Activated CD8-positive, alpha-beta memory T cell treated with anti-CD3 and anti-CD28 coated beads, Interleukin-2, amount 50 U/mL, for 48 hours (primary cell): ENCODE results near the gene TROAP.
"Not testable (repeated sequence)": the region's sequence is repeated elsewhere in the genome, so short reads cannot be mapped to it uniquely, and the experiment has no call there.

Experiments
- DNase-seq: peaks from one replicate; pipeline ENCODE4 v3.0.0-alpha.2; 2020

The TROAP gene

GRCh38 chr12:49295082-49295936 lies 27.7 kb upstream of the TROAP start, which contains the start of gene PRPH:
Gene PRPH (plus strand): TSS chr12:49295147. CDS start chr12:49295201, 54 bp downstream.
- peak; percentile 64 for DNase-seq

GRCh38 chr12:49296034-49296835 lies 26.8 kb upstream of the TROAP start:
- peak; percentile 89 for DNase-seq

DNA sequence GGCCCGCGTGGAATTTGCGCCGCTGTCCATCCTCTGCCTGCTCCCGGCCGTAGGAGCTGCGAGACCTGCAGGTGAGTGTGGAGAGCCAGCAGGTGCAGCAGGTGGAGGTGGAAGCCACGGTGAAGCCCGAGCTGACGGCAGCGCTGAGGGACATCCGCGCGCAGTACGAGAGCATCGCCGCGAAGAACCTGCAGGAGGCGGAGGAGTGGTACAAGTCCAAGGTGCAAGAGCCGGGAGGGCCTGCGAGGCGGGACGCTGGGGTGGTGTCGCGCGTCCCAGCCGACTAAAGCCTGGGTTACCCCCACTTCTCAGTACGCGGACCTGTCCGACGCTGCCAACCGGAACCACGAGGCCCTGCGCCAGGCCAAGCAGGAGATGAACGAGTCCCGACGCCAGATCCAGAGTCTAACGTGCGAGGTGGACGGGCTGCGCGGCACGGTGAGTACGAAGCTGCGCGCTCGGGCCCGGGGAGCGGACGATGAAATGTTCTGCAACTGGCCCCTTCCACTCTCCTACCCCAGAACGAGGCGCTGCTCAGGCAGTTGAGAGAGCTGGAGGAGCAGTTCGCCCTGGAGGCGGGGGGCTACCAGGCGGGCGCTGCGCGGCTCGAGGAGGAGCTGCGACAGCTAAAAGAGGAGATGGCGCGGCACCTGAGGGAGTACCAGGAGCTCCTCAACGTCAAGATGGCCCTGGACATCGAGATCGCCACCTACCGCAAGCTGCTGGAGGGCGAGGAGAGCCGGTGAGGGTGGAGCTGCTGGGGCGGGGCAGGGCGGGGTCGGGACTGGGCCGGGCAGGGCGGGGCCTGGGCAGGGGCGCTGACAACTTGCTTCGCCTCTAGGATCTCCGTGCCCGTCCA lies 26.0 kb upstream of the TROAP start:
- no peak for DNase-seq

- no peak for DNase-seq
Observed at GRCh38 chr12:49297695-49298060, 25.4 kb upstream of the TROAP start.

DNA sequence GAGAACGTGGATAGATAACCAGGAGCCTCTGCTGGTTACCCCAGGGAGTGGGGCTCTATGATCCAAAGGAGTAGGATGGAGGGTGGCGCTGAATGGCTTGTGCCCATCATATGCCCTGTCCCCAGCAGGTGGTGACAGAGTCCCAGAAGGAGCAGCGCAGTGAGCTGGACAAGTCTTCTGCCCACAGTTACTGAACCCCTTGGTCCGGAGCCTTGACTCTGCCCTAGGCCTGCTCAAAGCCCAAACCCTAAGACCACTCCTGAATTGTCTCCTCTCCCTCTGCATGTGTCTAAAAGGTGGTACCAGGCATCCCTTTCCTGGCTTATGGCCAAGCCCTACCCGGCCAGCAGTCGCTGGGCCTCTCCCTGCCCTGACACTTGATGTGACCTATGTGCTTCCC lies 24.9 kb upstream of the TROAP start:
- DNase-seq, result no peak

DNA sequence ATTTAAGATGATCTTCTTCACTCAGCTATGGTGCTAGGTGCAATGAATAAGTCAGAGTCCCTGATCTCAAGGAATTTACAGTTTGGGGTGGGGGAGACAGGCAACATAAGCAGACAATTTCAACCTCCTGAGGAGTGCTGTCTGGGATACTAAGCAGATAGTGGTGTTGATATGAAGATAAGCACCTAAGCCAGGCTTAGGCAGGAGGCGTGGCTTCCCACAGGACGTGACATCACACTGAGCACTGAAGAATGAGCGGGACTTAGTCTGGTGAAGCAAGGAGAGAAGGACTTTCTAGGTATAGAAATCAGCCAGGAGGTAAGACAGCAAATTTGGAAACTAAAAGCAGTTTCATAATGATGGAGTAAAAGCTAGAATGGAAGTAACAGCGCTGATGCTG lies 21.3 kb upstream of the TROAP start:
- no peak for DNase-seq

- DNase-seq, result no peak
Observed at GRCh38 chr12:49304161-49304560, 18.9 kb upstream of the TROAP start.

- DNase-seq, result no peak
Observed at GRCh38 chr12:49305762-49306510, 17.1 kb upstream of the TROAP start.

- peak; percentile 25 for DNase-seq
Observed at GRCh38 chr12:49309386-49309785, 13.7 kb upstream of the TROAP start.

GRCh38 chr12:49310451-49311000 lies 12.5 kb upstream of the TROAP start:
- DNase-seq, result not testable (repeated sequence)

- no peak for DNase-seq
Observed at GRCh38 chr12:49314811-49315210, 8.2 kb upstream of the TROAP start.

DNA sequence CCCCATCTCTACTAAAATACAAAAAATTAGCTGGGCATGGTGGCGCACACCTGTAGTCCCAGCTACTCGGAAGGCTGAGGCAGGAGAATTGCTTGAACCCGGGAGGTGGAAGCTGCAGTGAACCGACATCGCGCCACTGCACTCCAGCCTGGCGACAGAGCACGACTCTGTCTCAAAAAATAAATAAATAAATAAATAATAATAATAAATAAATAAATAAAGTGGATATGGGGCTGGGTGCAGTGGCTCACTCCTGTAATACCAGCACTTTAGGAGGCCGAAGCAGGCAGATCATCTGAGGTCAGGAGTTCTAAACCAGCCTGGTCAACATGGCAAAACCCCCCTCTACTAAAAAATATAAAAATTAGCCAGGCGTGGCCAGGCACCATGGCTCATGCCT lies 5.9 kb upstream of the TROAP start:
- not testable (repeated sequence) for DNase-seq

- not testable (repeated sequence) for DNase-seq
Observed at GRCh38 chr12:49320411-49321103, 2.5 kb upstream of the TROAP start.

GRCh38 chr12:49322367-49322707 lies 718 bp upstream of the TROAP start:
- DNase-seq, result no peak

DNA sequence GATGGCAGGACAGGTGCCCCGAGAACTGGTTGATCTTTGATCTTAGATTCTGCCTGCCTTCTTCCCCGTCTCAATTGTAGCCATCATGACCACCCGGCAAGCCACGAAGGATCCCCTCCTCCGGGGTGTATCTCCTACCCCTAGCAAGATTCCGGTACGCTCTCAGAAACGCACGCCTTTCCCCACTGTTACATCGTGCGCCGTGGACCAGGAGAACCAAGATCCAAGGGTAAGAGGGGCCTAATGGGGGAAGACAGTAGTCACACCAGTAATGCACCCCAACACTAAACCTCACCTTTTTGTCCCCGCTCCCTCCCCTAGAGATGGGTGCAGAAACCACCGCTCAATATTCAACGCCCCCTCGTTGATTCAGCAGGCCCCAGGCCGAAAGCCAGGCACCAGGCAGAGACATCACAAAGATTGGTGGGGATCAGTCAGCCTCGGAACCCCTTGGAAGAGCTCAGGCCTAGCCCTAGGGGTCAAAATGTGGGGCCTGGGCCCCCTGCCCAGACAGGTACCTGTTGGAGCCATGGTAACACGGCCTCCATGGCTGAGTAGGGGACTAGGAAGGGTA lies 556 bp downstream of the TROAP start:
- no peak for DNase-seq

DNA sequence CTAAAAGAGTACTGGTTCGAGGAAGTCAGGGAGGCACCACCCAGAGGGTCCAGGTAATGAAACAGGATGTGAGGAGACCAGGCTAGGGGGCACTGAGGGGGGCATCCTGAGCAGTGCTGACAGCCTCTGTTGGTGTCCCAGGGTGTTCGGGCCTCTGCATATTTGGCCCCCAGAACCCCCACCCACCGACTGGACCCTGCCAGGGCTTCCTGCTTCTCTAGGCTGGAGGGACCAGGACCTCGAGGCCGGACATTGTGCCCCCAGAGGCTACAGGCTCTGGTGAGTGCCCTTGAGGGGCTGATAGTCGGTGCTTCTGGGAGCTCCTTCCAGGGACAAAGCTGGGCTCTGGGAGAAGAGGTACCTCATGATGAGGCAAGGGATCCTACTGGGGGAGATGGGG lies 2.6 kb downstream of the TROAP start:
- DNase-seq, result peak; percentile 39

DNA sequence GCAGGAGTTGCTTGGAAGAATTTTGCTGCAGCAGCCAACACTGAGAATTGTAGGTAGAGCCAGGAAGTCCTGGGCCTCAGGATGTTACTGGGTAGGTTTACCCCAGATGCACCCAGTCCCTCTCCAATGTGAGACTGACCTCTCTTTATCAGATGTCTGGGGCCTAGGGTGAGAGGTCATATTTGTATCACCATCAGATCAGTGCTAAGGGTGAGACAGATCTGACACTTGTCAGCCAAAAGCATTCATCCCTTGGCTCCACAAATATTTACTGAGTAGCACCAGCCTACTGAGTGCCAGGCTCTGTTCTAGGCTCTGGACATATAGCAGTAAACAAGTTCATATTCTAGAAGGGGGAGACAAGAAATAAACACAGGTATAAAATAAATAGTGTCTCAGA lies 4.3 kb downstream of the TROAP start:
- no peak for DNase-seq

DNA sequence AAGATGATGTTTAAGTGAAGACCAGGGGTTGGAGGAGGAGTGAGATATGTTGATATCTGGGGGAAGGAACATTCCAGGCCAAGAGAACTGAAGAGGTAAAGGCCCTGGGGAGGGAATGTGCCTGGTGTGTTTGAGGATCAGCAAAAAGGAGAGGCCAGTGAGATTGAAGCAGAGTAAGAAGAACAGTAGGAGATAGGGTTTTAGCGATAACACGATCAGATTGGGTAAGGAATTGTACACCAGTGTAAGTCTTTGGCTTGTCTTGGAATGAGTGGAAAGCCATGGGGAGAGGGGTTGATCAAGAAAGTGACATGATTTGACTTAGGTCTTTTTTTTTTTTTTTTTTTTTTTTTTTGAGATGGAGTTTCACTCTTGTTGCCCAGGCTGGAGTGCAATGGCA lies 4.8 kb downstream of the TROAP start:
- DNase-seq, result no peak

DNA sequence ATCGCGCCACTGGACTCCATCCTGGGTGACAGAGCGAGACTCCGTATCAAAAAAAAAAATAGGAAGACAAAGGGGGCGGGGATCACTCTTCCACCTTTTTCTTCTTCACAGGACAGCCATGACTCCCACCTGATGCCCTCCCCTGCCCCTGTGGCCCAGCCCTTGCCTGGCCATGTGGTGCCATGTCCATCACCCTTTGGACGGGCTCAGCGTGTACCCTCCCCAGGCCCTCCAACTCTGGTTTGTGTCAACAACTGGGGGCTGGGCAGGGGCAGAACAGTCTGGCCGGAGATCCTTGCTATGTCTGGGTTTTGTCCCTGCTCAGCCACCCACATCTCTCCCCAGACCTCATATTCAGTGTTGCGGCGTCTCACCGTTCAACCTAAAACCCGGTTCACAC lies 5.8 kb downstream of the TROAP start:
- DNase-seq, result no peak

DNA sequence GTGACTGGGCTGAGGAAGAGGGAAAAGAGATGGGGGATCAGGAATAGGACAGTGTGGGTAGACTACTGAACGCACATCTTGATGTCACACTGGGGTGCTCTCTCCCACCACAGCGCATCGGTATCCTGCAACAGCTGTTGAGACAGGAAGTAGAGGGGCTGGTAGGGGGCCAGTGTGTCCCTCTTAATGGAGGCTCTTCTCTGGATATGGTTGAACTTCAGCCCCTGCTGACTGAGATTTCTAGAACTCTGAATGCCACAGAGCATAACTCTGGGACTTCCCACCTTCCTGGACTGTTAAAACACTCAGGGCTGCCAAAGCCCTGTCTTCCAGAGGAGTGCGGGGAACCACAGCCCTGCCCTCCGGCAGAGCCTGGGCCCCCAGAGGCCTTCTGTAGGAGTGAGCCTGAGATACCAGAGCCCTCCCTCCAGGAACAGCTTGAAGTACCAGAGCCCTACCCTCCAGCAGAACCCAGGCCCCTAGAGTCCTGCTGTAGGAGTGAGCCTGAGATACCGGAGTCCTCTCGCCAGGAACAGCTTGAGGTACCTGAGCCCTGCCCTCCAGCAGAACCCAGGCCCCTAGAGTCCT lies 7.1 kb downstream of the TROAP start:
- no peak for DNase-seq
